Hepatocyte (in vitro differentiated cells): ENCODE data around the gene IL20RA. TPM values are rescaled to one million over a fixed set of nuclear protein-coding genes. Genes with fewer than 3 reads are reported as not detected.
"Not testable (repeated sequence)": the region's sequence is repeated elsewhere in the genome, so short reads cannot be mapped to it uniquely, and the experiment has no call there.

Experiments used
- DNase-seq: peaks from one replicate; pipeline ENCODE4 v3.0.0-alpha.2; 2016; ENCODE audit warnings: low spot score
- H2AFZ ChIP-seq: fragments of 200-600 bp; sonication (generic); 2 replicates; pipeline ENCODE4 v1.6.0; 2016; ENCODE audit warnings: antibody characterized with exemption, mild to moderate bottlenecking
- H3K27ac ChIP-seq: fragments of 200-600 bp; sonication (generic); 2 replicates; pipeline ENCODE4 v1.5.1; 2016; ENCODE audit warnings: mild to moderate bottlenecking
- H3K27me3 ChIP-seq: fragments of 200-600 bp; sonication (generic); 2 replicates; pipeline ENCODE4 v1.6.1; 2016
- H3K36me3 ChIP-seq: fragments of 200-600 bp; sonication (generic); replicated peaks from 2 replicates; pipeline ENCODE4 v1.5.1; 2016; ENCODE audit warnings: low read depth; ENCODE audit not compliant: insufficient read depth
- H3K4me1 ChIP-seq: fragments of 200-600 bp; sonication (generic); 2 replicates; pipeline ENCODE4 v1.5.1; 2016; ENCODE audit warnings: mild to moderate bottlenecking, moderate library complexity; ENCODE audit not compliant: insufficient read depth
- H3K4me2 ChIP-seq: fragments of 200-600 bp; sonication (generic); 2 replicates; pipeline ENCODE4 v1.6.0; 2016
- H3K4me3 ChIP-seq: fragments of 200-600 bp; sonication (generic); 2 replicates; pipeline ENCODE4 v1.5.1; 2016; ENCODE audit warnings: mild to moderate bottlenecking
- H3K79me2 ChIP-seq: fragments of 200-600 bp; sonication (generic); 2 replicates; pipeline ENCODE4 v1.6.0; 2017; ENCODE audit warnings: mild to moderate bottlenecking
- H3K9me2 ChIP-seq: fragments of 200-600 bp; sonication (generic); replicated peaks from 2 replicates; pipeline ENCODE4 v1.6.0; 2017; ENCODE audit warnings: mild to moderate bottlenecking; ENCODE audit not compliant: insufficient read depth
- H3K9me3 ChIP-seq: fragments of 200-600 bp; sonication (generic); 2 replicates; pipeline ENCODE4 v1.5.1; 2016; ENCODE audit warnings: low read depth, mild to moderate bottlenecking
- H4K20me1 ChIP-seq: fragments of 200-600 bp; sonication (generic); 2 replicates; pipeline ENCODE4 v1.6.0; 2016; ENCODE audit warnings: mild to moderate bottlenecking; ENCODE audit not compliant: insufficient read depth, poor library complexity, severe bottlenecking
- CTCF ChIP-seq: fragments of 200-600 bp; sonication (generic); IDR thresholded peaks from 2 replicates; pipeline ENCODE4 v1.5.1; 2016; ENCODE audit warnings: antibody characterized with exemption, mild to moderate bottlenecking; ENCODE audit not compliant: poor library complexity
- EZH2 ChIP-seq: fragments of 200-600 bp; sonication (generic); IDR thresholded peaks from 2 replicates; pipeline ENCODE4 v1.6.1; 2016; ENCODE audit warnings: antibody characterized with exemption, mild to moderate bottlenecking, borderline replicate concordance
- EZH2phosphoT487 ChIP-seq: fragments of 200-600 bp; sonication (generic); IDR thresholded peaks from one replicate; pipeline ENCODE4 v1.6.1; 2018; ENCODE audit warnings: antibody characterized with exemption, mild to moderate bottlenecking, low read depth, moderate library complexity; ENCODE audit not compliant: unreplicated experiment, severe bottlenecking
- WGBS: methylation state at CpG from one replicate; pipeline ENCODE4 v1.1.6; 2016; ENCODE audit warnings: low lambda C conversion rate; ENCODE audit errors: missing lambda C conversion rate; 5-methylcytosine and 5-hydroxymethylcytosine counted together
- polyA plus RNA-seq: library from polyadenylated mRNA; unstranded; fragments of >200 nt; fragmentation: Nextera tagmentation; extraction: Ambion mirVana; gene quantifications from 2 replicates; pipeline ENCODE4 v1.2.1, GENCODE V29; 2016
- total RNA-seq: library from RNA; depleted of rRNA; stranded (reverse); fragments of >200 nt; gene quantifications from 2 replicates; pipeline ENCODE4 v1.2.3, GENCODE V29; 2014

Gene IL20RA
- total and polyA plus RNA-seq, 2 experiments from 2014 or later: 0.52 to 0.63 TPM

- TF ChIP-seq EZH2: no peak
- TF ChIP-seq CTCF: no peak
- TF ChIP-seq EZH2phosphoT487: no peak
Observed at GRCh38 chr6:136979206-136979605, 65.6 kb downstream of the IL20RA start.

GRCh38 chr6:136977075-136977474 lies 67.7 kb downstream of the IL20RA start:
- 82% methylated on average over 5 of the region's 5 CpGs for WGBS
- Histone ChIP-seq H2AFZ (no peak overlapping the region), H3K4me2 (no peak overlapping the region), H4K20me1 (no peaks in the 10 kb centered on the region), H3K27ac (no peak overlapping the region), H3K36me3 (no peaks in the 10 kb centered on the region), H3K9me3 (no peaks in the 10 kb centered on the region), H3K4me3 (no peak overlapping the region), H3K9me2 (no peaks in the 10 kb centered on the region), H3K79me2 (no peaks in the 10 kb centered on the region), H3K4me1 (no peaks in the 10 kb centered on the region), H3K27me3 (no peaks in the 10 kb centered on the region)
- DNase-seq: no peak
- TF ChIP-seq EZH2: no peak
- TF ChIP-seq CTCF: no peak
- TF ChIP-seq EZH2phosphoT487: no peak

More at GRCh38 chr6:136979206-136979605, 65.6 kb downstream of the IL20RA start:
- Histone ChIP-seq H3K79me2 (no peaks in the 10 kb centered on the region), H3K9me3 (no peaks in the 10 kb centered on the region), H3K27me3 (no peaks in the 10 kb centered on the region), H4K20me1 (no peaks in the 10 kb centered on the region), H3K36me3 (no peaks in the 10 kb centered on the region), H3K4me3 (no peak overlapping the region), H3K9me2 (no peaks in the 10 kb centered on the region), H2AFZ (no peak overlapping the region), H3K27ac (no peak overlapping the region), H3K4me2 (no peak overlapping the region), H3K4me1 (no peaks in the 10 kb centered on the region)
- DNase-seq: no peak
- WGBS: 91% methylated on average over 5 of the region's 5 CpGs

- Histone ChIP-seq H3K27ac (no peak overlapping the region), H3K27me3 (no peaks in the 10 kb centered on the region), H3K4me3 (no peak overlapping the region), H3K9me3 (no peaks in the 10 kb centered on the region), H3K79me2 (no peaks in the 10 kb centered on the region), H4K20me1 (no peaks in the 10 kb centered on the region), H3K4me2 (no peak overlapping the region), H2AFZ (no peak overlapping the region), H3K4me1 (no peaks in the 10 kb centered on the region), H3K36me3 (no peaks in the 10 kb centered on the region), H3K9me2 (no peaks in the 10 kb centered on the region)
- DNase-seq: no peak
- no peak for TF ChIP-seq CTCF
- TF ChIP-seq EZH2phosphoT487: no peak
- no peak for TF ChIP-seq EZH2
- 96% methylated on average over 3 of the region's 3 CpGs for WGBS
Observed at GRCh38 chr6:136975089-136975715, 69.6 kb downstream of the IL20RA start.

- H3K79me2 ChIP-seq, H3K9me2 ChIP-seq, DNase-seq, H3K9me3 ChIP-seq, H3K4me2 ChIP-seq, H3K4me1 ChIP-seq, H3K36me3 ChIP-seq, H4K20me1 ChIP-seq, H2AFZ ChIP-seq, H3K27ac ChIP-seq, H3K4me3 ChIP-seq, H3K27me3 ChIP-seq: not testable (repeated sequence)
- WGBS: 96% methylated on average over 8 of the region's 8 CpGs
Observed at GRCh38 chr6:136973781-136974180, 71.0 kb downstream of the IL20RA start.
